HG03342 (cell line): ENCODE results near the gene NCF4.

Experiments used
- ATAC-seq: cut with Tn5 transposase; IDR thresholded peaks from one replicate; pipeline ENCODE4 v1.9.1; 2021; ENCODE audit warnings: mild to moderate bottlenecking, moderate library complexity; ENCODE audit not compliant: unreplicated experiment

Gene NCF4

DNA sequence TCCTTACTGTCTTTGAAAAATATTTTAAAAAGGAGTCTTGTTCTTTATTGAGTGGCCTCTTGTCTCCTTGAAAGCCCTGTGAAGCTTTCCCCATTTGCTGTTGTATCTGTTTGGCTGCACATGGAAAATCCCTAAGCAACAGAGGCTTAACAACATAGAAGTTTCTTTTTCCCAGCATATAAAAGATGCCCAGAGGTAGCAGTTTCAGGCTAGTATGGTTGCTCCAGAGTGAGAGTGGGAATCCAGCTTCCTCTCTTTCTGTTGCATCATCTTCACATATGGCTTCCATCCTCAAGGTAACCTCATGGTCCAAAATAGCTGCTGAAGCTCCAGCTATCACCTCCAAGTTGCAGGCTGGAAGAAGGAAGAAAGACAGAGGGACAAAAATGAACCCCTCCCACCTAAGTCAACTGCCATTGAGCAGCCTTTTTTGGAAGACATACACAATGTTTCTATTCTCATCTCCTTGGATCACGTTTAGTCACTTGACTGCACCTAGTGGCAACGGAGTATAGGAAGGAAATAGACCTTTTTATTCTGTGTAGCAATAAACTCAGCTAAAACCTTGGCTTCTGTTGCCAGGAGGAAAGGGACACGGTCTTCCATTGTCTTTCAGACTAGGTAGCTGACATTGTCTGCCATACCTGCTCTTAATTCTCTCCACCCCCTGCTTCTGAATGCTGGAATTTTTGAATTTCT lies 57.9 kb downstream of the NCF4 start:
- no peak for ATAC-seq

DNA sequence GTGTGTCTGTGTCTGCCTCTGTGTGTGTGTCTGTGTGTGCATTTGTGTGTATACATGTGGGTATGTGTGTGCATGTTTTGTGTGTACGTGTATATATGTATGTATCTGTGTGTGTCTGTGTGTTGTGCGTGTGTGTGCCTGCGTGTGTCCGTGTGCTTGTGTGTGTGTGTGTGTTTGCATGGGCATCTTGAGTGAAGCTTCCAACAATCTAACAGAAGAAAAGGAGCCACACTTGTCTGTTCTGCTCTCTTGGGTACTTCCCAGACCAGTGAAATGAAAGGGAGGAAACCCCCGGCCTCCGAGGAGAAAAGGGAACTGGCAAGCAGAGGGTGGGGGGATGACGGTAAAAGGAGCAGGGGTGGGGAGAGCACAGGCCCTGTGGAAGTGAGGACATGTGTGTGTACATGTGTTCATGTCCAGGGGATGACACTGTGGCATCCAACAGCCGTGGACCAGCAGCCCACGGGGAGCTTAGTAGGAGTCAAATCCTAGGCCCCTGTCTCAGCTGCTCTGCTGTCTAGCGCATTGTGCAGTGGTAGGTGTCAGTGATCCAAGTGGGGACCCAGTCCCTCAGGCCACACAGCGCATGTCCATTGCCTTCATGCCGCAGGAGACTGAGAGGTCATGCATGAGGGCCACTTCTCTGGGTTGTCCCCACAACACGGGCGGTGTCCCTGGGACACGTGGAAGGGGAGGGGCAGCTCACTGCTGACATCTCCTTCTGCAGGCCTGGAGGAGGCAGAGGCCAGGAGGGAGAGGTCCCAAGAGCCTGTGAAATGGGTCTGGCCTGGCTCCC lies 60.7 kb downstream of the NCF4 start:
- no peak for ATAC-seq

DNA sequence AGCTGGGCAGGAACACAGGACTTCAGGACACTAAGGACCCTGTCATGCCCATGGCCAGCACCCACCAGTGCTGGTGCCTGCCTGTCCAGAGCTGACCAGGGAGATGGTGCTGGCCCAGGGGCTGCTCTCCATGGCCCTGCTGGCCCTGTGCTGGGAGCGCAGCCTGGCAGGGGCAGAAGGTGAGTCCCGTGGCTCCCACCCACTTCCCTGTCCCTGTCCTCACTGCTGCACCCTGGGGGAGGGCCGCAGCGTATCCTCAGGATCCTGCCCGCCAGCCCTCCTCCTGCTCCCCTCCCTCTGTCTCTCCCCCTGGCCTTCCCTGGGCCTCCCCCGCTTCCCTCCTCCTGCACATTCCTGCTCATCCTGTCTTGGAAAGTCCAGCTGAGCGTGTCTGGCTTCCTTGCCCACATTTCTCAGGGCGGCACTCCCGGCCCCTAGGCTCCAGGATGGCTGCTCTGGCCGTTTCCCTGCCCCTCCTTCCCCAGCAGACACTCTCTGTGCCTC lies 61.4 kb downstream of the NCF4 start:
- no peak for ATAC-seq

DNA sequence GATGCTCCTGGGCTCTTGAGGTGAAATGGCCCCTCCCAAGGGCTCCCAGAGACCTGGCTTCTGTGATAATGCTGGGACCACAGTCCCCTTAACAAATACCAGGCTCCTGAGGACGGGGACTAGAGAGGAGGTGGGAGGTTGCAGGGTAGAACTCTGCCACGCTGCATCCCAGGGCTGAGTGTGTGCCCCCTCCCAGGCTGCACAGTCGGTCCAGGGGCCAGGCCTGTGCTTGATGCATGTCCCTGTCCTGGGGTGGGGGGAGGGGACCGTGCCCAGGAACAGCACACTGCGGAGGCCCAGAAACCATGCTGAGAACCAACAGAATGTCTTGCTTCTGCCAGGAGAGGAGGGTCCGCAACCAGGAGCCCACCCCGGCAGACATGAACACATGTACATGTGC lies 61.9 kb downstream of the NCF4 start:
- ATAC-seq = no peak

DNA sequence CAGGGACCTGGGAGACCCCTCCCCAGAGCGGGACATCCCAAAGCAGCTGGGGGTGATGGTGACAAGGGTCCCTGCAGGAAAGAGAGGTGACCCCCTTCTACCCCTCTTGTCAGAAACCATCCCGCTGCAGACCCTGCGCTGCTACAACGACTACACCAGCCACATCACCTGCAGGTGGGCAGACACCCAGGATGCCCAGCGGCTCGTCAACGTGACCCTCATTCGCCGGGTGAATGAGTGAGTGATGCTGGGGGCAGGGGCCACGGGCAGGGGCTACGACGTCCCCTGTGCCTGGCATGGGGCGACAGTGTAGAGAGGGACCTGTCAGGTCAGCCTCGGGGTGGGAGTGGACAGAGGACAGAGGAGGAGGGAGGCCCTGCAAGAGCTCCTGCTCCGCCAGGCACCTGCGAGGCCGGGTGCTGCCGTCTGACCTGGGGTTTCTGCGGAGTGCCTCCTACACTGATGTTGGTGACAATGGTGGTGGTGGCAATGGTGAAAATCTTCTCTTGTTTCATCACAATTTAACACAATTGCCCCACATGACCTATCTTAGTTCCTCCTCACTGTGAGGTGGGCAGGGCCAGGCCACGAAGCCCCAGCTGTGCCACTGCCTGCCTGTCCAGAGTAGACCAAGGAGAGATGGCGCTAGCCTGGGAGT lies 62.5 kb downstream of the NCF4 start:
- no peak for ATAC-seq

DNA sequence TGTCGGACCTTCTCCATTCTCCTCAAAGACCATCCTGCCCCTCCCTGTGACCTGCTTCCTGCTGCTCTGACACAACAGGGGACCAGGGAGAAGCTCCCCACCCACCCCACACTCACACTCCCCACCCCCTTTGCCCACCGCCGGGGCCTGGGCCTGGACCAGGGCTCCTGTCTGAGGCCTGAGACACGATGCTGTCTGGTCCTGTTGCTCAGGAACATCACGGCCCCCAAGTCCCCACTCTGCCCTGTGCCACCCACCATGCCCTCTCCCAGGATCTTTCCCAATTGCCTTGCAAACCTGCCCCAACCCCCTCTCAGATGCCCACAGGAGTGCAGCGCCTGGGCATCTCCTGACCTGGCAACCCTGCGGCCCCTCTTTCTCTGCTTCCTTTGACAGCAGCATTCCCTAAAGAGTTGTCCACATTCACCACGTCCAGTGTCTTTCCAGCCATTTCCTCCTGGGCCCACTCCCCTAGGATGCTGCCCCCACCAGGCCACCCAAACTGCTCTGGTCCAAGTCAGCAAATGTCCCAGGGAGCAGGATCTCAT lies 63.4 kb downstream of the NCF4 start:
- ATAC-seq = no peak

DNA sequence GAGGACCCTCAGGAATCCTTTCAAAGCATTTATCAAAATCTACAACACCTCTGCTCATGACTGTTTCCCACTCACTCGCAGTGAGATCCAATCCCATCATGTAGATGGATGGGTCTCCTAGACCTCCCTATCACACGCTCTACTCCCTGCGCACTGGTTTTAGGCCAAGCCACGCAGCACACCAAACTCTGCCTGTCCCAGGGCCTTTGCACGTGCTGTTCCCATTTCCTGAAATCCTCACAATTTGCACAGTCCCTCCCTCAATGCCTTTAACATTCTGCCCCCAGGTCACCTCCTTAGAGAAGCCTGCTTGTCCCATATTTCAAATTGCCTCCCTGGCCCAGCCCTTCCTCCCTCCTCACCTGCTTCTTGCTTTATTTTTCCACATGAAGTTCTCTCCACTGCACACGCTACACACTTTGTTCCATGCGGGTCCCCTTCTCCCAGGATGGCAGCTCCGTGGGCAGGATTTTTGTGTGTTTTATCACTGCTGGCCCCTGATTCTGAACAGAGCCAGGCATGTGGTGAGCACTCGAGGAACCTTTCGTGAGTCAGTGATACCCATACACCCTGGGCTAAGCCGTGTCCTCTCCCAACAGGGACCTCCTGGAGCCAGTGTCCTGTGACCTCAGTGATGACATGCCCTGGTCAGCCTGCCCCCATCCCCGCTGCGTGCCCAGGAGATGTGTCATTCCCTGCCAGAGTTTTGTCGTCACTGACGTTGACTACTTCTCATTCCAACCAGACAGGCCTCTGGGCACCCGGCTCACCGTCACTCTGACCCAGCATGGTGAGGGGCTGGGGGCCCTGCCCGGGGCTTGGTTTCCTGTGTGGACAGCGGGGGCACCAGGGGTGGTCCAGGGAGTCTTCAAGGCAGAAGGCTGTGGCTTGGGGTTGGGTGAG lies 64.8 kb downstream of the NCF4 start:
- ATAC-seq = no peak

DNA sequence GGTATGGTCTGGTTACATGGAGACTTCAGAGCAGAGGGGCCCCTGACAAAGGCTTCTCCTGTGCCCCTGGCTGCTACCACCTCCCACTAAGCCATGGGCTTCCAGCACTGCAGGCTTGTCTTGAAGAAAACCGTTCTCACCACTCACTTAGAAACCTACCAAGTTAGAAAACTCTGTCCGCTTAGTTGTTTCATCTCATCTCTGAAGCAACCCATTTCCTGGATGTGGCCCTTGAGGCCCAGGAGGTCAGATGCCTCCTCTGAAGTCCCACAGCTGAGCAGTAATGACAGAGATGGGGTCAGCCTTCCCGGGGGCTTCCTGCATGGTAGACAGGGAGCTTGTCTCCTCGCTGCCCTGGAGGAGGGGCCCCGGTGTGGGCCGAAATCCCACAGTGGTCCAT lies 65.5 kb downstream of the NCF4 start:
- ATAC-seq = no peak

DNA sequence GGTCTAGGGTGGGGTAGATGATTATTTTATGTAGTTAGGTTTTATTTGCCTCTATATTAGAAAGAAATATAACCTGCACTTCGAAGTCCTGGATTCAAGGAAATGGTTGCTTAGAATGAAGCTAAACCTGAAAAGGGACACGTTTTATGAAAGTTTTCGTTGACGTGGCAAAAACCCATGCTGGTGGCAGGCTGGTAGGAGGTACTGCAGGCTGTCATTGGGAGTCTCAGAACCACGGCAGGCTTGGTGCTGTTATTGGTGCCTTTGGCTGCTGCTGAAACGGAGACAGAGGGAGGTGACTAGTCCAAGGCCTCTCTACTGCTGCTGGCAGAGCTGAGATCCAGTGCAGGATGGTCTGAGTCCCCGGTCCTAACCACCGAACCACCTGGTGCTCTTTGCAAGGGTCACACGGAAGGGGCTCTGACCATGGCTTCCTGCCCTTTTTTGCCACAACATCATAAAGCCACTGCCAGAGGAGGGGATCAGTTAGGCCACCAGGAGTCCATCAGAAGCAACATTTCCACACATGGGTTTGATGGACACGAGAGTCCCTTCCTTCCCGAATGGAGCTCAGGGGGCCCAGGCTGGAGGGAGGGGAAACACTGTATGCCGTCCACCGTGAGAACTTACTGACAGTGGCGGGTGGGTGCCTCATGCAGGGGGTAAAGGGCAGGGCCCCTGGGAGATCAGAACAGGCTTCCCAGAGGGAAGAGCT lies 66.1 kb downstream of the NCF4 start:
- ATAC-seq = no peak
